Measurements from ENCODE around the gene GOLM1.

Gene GOLM1

DNA sequence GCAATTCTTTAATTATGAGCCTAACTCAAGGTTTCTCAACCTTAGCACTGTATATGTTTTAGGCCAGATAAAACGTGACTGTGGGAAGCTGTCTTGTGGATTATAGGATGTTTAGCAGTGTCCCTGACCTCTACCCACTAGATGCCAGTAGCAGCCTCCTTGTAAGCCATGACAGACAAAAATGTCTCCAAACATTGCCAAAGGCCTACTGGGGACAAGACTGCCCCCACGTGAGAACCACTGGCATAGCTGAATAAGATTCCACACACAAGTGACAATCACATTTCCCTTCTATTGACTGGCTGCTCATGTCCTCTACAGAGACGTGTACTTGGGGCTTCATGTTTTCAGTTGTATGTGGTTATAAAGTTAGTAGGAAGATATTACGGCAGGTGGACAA, 55.4 kb downstream of the GOLM1 start:
- DNase-seq (ENCODE audit: low read depth) = no peak

DNA sequence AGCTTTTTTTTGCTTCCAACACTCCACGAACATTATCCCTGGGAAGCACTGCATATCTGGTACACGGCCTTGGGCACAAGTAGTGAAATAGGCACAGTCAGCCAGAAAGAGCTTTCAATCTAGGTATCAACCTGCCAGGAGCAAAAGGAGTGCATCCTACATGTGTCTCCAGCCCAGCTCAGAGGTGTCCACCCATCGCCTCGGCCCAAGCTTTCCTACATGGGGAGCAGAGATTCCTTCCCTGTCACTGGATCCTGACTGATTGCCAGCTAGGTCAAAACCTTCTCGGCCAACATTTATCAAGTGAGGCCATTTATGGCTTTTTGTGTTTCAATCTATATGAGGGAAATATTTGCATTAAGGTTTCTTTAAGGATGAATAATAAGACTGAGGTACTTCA, 55.8 kb downstream of the GOLM1 start:
- DNase-seq (ENCODE audit: low read depth) = no peak

DNA sequence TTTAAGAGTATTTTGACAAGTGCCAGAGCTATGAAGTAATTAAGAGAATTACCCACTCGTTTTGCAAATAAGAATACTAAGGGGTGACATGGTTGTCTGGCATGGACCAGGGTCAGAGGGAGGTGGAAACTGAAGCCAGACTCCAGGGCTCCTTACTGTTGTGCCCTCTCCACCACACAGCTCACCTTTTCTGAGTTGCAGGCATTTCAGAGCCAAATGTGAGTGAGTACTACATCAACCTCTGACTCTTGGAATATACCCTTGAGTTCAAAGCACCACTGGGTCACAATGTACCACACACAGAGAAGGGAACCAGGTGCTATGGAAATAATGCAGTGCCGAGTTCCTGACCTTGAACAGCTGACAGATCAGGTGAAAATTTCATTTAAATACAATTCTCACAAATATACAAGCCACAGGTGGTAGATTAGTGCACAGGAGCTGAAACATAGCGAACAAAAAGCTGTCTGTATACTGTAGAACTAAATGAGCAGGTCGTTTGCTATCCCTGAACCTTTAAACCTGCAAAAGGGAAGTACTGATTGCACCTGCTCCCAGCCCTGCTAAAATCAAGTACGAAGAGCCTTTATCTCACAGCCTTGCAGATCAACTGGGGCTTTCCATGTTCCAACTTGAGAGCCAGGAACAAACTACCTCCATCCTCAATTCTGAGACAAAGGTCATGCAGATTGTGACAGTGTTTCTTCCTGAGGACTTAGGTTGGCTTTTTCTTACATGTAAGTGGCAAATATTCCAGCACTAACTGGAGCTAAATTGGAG, 57.0 kb downstream of the GOLM1 start:
- DNase-seq (ENCODE audit: low read depth) = no peak

DNA sequence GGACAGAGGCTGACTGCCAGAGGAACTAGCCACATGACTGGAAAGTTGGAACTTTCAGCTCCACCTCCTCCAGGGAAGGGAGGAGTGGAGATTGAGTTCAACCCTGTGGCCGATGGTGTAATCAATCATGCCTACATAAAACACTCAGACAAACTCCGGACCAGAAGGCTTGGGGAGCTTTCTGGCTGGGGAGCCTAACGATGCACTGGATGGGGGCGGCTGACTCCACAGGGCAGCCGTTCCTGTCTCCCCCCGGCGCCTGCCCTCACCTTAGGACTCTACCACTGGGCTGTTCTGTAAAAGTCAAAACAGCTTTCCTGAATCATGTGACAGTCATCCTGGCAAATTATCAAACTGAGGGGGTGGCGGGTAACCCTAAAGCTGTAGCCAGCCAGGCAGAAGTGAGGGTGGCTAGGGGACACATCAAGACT, 58.0 kb downstream of the GOLM1 start:
- DNase-seq (ENCODE audit: low read depth) = no peak

DNA sequence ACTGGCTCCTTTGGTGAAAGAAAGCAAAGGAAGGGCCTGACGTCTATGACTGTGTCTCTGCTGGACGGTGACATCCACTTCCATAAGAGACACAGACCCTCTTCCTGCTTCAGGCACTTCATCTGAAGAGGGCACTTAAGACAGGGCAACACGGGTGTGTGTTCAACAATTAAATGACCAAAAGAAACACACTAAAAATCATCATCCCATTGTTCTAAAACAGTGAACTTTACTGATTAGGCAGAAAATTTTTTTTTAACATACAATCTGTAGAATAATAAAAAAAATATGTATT, 58.5 kb downstream of the GOLM1 start:
- DNase-seq (ENCODE audit: low read depth) = no peak

DNA sequence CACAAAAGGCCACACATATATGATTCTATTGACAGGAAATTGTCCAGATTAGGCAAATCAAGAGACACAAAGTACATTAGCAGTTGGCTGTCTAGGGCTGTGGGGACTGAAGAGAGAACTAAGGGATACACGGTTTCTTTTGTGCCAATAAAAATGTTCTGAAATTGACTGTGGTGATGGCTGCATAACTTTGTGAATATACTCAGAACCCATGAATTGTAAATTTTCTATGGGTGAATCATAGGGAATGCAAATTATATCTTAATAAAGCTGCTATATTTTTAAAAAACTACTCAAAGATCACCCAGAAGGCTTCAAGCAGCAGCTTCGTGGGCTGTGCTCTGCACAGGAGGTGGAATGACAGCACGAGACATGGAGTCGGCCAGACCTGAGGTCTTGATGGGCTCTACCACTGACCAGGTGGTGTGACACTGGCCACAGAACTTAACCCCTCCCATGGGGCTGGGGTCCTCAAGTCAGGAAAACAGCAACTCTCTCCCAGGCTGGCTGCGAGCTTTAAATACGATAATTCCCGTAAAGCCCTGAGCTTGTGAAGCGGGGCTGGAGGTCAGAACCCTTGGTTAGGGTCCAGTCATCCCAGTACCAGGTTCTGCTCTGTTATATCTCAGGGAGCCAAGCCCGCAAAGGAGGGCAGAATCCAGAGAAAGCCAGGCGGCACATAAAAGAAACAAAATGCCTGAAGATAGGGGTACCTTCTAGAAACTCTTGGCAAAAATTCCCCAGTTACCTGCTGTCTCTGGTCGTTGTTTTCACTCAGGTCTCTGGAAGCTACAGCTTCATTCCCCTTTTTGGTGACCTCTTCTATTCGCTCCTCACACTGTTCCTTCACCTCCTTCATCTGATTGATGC, 59.1 kb downstream of the GOLM1 start:
- no peak for DNase-seq (ENCODE audit: low read depth)

DNA sequence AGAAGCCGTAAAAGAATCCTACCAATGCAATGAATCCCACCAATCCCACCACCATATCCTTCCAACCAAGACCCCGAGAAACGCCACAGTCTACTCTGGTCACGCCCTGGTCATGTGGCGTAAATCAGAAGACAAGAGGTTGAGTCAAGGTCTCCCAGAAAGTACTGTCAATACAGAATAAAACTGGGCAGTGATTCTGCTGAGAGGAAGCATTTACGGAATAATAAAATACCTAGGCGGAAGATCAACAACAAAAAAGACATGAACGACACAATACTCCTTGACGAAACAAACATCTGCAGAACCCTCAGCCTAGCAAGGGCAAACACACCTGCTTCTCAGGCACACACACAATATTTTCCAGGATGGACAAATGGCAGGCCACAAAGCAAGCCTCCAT, 62.8 kb downstream of the GOLM1 start:
- no peak for DNase-seq (ENCODE audit: low read depth)

DNA sequence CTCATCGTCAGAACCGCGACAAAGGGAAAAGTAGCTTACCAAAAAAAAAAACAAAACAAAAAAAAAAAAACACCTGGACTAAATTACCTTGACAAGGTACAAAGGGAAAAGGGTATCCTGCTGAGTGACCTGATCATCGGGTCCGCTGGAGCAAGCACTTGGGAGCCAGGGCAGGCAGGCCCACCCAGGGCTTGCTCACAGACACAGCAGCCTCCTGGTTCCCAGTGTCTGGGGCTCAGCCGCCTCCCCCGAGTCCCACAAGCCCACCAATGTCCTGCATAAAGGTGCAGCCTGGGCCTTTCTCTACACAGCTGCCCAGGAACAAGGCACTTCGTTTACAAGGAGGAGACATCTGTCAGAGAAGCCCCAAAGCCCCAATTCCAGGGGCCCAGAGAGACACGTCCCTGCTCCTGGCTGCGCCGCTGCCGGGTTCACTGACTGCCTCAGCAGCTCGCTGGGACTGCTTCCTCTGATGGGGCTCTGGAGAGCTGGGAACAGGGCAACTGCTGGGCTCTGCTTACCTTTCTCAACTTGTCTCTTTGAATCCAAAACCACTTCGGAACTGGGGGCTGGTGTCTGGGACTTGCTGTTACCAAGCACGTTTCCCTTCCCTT, 63.4 kb downstream of the GOLM1 start:
- DNase-seq (ENCODE audit: low read depth) = no peak

DNA sequence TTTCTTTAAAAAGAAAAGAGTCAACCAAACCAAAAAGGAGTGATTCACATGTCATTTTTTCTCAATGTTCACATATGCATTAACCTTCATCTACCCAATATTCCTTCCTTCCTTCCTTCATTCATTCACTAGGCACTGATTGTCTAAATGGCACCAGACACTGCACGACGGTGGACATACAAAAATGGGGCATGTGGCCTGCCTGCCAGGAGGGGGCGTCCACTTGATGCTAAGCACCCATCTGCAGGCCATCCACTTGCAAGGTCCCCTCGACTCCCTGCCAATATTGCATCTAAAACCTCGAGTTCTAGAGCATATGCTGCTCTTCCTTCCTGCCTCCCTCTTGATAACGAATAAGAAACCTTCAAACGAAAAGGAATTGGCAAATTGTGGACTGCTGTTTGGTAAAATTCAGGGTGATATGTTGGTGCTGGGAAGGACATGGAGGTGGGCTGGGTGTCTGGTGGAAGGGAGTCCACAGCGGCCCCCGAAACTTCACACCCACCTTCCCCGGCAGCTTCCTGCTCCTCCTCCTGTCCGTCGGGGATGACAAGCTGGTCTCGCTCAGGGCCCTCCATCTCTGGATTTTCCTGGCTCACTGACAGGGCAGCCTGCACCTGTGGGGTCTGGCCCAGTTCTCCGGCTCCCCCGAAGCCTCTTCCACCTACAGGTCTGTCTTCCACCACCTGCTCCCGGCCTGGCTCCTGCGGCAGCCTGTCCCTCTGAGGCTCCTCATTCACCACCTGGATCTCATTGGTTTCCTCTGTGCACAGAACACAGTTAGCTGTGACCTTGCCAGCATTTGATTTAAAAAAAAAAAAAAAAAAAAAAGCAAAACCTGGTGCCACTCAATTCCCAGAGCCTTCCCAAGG, 64.3 kb downstream of the GOLM1 start:
- DNase-seq (ENCODE audit: low read depth) = no peak

DNA sequence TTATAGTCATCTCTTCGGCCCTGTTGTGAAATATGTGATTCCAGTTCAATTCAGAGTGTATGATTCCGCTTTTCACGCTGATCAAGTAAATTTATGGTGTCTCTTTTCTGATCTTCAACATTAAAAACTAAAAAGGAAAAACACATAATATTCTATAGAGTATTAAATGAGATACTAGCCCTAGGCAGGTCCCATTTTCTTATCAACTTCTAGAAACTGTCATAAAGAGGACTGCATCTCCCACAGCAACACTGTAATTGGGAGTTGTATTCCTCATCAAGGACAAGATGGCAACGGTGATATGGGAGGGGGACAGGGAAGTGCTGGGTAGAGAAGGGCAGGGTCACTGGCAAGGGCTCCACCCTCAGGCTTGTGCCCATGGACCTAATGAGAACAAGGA, 71.6 kb downstream of the GOLM1 start:
- no peak for DNase-seq (ENCODE audit: low read depth)

DNA sequence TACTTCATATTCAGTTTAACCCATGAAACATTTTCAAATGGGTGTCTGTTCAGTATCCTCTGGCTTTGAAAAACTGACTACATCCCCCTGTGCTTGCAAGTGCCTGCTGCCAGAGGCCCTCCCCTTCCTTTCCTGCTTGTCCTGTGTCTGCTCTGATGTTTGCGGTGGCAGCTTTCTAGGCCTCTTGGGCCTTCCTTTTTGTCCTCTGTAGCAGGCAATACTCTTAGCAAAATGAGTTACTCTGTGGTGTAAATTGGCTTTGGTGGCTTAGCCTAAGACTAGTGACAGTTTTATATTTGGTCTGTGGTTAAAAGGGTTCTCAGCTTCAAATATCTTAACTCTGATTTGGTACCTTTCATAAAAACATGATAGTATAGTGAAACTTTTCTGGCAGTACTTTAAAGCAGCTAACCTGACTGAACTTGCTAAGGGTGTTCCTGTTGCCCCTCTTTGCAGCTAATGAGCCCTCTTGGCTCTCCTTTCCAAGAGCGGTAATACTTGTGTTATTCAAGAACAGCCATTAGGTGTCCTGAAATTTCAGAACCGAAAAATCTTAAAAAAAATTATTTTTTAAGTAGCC, 76.6 kb downstream of the GOLM1 start:
- no peak for DNase-seq (ENCODE audit: low read depth)

DNA sequence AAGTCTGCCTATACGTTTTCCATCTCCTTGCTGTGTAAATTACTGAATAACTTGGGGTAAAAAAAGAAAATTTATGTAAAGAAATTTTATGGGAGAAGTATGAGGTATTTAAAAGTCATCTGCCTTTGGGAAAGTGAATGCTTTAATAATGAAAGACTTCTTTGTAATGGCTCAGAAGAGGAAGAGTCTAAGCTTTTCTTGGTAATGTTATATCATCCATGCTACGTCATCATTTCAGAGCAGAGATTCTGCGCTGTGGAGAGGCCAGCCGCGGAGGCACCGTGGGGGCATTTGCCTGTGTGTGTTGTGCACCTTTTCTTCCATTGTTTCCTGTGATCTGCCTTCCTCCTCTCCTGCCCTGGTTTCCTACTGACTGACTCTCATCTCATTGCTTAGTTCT, 78.2 kb downstream of the GOLM1 start:
- DNase-seq (ENCODE audit: low read depth) = no peak

DNA sequence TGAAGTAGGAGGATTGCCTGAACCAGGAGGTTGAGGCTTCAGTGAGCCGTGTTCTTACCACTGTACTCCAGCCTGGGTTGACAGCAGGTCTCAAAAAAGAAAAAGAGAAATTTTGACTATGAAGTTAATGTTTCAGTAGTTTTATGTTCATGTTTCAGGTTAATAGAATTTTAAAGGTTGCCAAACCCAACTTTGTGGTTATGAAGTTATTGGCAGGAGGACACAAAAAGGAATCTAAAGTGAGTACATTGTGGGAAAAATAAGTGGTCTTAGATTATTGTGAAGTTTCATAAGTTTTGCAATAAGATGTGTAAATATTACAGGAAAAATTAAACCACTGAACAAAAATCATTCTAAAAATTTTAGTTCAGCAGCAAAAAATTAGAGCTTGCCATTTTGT, 78.6 kb downstream of the GOLM1 start:
- DNase-seq (ENCODE audit: low read depth) = no peak

DNA sequence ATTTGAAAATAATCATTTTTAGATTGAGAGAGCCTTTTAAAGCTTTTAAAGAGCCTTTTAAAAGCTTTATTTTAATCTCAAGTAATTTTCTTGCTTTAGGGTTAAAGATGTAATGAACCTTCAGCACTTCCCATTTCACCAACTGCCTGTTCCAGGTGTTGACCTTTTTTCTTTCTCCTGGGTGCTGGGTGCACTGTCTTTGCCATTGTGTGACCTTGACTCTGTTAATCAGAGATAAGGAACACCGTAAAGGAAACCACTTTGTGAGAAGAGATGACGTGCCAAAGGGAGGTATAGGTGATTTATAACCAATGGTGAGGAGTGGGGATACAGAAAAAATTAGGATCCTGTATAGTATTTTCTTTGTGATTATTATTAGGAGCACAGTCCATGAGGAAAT, 90.2 kb downstream of the GOLM1 start:
- DNase-seq (ENCODE audit: low read depth) = no peak

DNA sequence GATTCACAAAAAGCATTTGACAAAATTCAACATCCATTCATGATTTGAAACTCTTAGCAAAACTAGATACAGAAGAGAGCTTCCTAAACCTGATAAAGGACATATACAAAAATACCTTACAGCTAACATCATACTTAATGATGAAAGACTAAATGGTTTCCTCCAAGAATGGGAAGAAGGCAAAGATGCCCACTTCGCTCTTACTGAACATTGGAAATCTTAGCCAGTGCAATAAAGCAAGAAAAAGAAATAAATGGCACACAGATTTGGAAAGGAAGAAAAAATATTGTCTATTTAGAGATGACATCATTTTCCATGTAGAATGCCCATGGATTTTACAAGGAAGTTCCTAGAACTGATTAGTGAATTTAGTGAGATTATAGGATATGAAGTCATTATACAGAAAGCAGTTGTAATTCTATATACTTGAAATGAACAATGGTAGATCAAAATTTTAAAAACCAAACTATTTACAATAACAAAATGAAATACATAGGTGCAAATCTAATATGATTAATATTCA, 94.0 kb downstream of the GOLM1 start:
- DNase-seq (ENCODE audit: low read depth) = no peak

DNA sequence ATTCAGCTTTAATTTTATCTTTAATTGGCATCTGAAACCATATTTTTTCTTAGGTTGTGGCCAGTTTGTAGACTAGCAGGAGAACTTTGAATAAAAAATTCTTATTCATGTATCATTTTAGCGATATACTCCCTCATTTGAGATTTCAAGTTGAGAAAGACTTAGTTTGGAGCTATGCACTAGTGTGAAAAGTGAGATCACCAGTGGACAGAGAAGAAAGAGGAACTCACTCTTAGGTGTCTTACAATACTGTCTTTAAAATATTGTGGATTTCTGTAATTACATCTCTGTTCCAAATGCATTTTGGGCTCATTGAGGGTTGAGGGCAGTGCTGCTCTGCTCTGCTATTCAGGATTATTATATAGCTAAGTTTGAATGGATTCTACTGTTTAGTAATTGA, 103.8 kb downstream of the GOLM1 start:
- no peak for DNase-seq (ENCODE audit: low read depth)

DNA sequence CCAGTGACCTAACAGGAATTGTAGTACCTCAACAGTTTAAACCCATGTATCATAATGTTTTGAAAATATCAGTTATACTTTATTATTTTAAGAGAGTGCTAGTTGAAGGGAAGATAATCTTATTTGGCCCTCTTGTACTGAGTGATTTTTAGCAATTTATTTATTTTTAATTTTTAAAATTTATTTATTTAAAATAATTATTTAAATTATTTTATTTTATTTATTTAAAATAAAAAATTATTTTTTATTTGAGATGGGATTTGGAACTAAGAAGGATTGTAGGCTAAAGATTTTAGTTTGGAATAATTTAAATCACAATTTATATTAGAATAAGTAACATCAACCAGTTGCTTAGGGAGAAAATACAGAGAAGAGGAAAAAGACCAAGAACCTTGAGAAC, 104.3 kb downstream of the GOLM1 start:
- DNase-seq (ENCODE audit: low read depth) = no peak

DNA sequence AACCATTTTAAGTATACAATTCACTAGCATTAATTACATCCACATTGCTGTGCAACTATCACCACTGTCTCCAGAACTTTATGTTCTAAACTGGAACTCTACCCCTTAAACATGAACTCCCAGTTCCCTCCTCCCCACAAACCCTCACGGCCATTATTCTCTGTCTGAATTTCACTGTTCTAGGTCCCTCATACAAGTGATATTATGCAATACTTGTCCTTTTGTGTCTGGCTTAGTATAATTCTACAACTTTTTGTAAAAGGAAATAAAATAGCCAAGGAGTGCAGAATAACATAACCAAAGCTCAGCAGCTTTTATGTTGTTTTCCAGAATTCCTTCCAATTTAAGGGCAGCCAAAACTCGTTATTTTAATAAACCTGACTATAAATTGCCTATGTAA, 105.2 kb downstream of the GOLM1 start:
- DNase-seq (ENCODE audit: low read depth) = no peak

DNA sequence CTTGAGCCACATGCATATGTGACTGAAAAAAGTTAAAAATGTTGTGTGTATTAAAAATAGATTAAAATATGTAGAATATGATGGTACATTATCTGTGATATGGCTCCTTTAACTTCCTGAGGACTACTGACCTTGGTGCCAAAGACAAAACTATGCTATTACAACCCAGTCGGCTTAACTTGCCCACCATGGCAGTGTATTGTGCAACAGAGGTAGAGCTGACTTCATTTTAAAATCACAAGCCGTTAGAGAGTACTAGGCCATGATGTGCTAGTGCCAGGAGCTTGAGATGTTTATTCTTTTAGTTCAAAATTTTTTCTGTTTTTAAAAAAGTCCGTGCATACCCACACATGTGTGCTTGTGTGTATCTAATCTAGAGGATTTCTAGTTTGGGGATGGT, 112.1 kb downstream of the GOLM1 start:
- no peak for DNase-seq (ENCODE audit: low read depth)

DNA sequence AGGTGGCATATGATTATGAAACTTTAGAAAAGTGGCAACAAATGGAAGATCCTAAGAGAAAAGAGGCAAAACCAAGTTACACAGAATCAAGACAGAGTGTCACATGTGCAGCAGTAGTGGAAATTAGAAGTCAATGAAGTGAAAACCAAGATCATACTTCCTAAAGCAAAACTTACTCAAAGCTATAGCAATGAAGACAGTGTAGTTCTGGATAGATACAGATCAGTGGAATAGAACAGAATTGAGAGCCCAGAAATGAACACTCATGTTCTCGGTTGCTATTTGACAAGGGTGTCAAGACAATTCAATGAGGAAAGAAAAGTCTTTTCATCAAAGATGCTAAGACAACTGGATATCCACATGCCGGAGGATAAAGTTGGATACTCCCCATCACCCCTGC, 114.9 kb downstream of the GOLM1 start:
- DNase-seq (ENCODE audit: low read depth) = no peak

DNA sequence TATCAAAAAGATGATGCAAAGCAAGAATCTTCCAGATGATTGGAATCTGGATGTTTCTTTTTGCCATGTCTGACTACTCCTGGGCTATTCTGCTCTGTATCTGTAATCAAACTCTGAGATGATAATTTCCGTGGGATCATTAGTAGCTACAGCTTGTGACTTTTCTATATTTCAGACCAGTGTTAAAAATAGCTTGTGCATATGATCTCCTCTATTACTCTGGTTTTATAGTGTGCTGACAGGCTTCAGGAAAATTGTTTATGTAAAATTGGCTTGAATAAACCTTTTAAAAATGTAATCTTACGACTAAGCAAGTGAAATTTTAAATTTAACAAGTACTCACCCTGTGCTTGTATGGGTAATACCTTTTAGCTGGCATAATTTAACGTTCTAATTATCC, 118.0 kb downstream of the GOLM1 start:
- no peak for DNase-seq (ENCODE audit: low read depth)

DNA sequence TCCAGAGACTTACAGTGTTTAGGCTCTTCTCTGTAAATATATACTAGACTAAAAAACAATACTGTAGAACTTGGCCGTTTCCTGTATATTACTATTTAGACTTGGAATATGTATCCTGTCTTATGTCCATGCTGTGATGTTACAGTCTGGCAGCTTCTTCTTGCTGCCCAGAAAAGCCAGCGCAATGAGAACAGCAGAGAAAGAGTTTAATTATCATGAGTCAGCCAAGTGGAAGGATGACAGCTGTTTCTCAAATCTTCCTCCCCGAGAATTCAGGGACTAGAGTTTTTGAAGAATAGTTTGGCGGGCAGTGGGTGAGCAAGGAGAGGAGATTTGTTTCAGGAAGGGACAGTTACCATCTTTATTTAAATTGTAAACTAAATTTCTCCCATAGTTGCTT, 120.9 kb downstream of the GOLM1 start:
- no peak for DNase-seq (ENCODE audit: low read depth)
